Measurements from ENCODE around the gene PRR23E. TPM values are rescaled to one million over a fixed set of nuclear protein-coding genes. Genes with fewer than 3 reads are reported as not detected.

The PRR23E gene
- polyA plus RNA-seq (ENCODE audit: insufficient read length in 4 of 4) = not detected

GRCh38 chr3:127192576-127193232 is at the start of gene PRR23E:
TSS of gene PRR23E (plus strand) at chr3:127193131. CDS start at chr3:127196686, 3,555 bp downstream.
- no peak for DNase-seq (ENCODE audit: low read depth in 4 of 4, low spot score in 3 of 4)

GRCh38 chr3:127143172-127143571 is 49.8 kb upstream of the PRR23E start:
- no peak for DNase-seq (ENCODE audit: low read depth in 4 of 4, low spot score in 3 of 4)

GRCh38 chr3:127144631-127145030 is 48.3 kb upstream of the PRR23E start:
- no peak for DNase-seq (ENCODE audit: low read depth in 4 of 4, low spot score in 3 of 4)

- DNase-seq (ENCODE audit: low read depth in 4 of 4, low spot score in 3 of 4) = no peak
Measured at GRCh38 chr3:127145266-127145665, 47.7 kb upstream of the PRR23E start.

- no peak for DNase-seq (ENCODE audit: low read depth in 4 of 4, low spot score in 3 of 4)
Measured at GRCh38 chr3:127147291-127147885, 45.5 kb upstream of the PRR23E start.

GRCh38 chr3:127149621-127150310 is 43.2 kb upstream of the PRR23E start:
- DNase-seq (ENCODE audit: low read depth in 4 of 4, low spot score in 3 of 4) = no peak

- no peak for DNase-seq (ENCODE audit: low read depth in 4 of 4, low spot score in 3 of 4)
Measured at GRCh38 chr3:127150513-127151250, 42.2 kb upstream of the PRR23E start.

GRCh38 chr3:127151251-127151564 is 41.7 kb upstream of the PRR23E start:
- no peak for DNase-seq (ENCODE audit: low read depth in 4 of 4, low spot score in 3 of 4)

- no peak for DNase-seq (ENCODE audit: low read depth in 4 of 4, low spot score in 3 of 4)
Measured at GRCh38 chr3:127151992-127152650, 40.8 kb upstream of the PRR23E start.

- no peak for DNase-seq (ENCODE audit: low read depth in 4 of 4, low spot score in 3 of 4)
Measured at GRCh38 chr3:127152684-127153505, 40.0 kb upstream of the PRR23E start.

- DNase-seq (ENCODE audit: low read depth in 4 of 4, low spot score in 3 of 4) = no peak
Measured at GRCh38 chr3:127153506-127153815, 39.5 kb upstream of the PRR23E start.

GRCh38 chr3:127156338-127157050 is 36.4 kb upstream of the PRR23E start:
- DNase-seq (ENCODE audit: low read depth in 4 of 4, low spot score in 3 of 4) = no peak

- peak in 1 of 4 donors; percentile 47 for DNase-seq (ENCODE audit: low read depth in 4 of 4, low spot score in 3 of 4)
Measured at GRCh38 chr3:127157171-127157828, 35.6 kb upstream of the PRR23E start.

GRCh38 chr3:127158614-127159229 is 34.2 kb upstream of the PRR23E start:
- DNase-seq (ENCODE audit: low read depth in 4 of 4, low spot score in 3 of 4) = peak in 1 of 4 donors; percentile 39

GRCh38 chr3:127159543-127159942 is 33.4 kb upstream of the PRR23E start:
- DNase-seq (ENCODE audit: low read depth in 4 of 4, low spot score in 3 of 4) = no peak

- DNase-seq (ENCODE audit: low read depth in 4 of 4, low spot score in 3 of 4) = no peak
Measured at GRCh38 chr3:127161236-127161635, 31.7 kb upstream of the PRR23E start.

- no peak for DNase-seq (ENCODE audit: low read depth in 4 of 4, low spot score in 3 of 4)
Measured at GRCh38 chr3:127161973-127162579, 30.9 kb upstream of the PRR23E start.

Data from right renal pelvis (tissue), 4 donors.